GM21619 (cell line): ENCODE data around the gene SEMA3E.

Experiments
- ATAC-seq: cut with Tn5 transposase; IDR thresholded peaks from one replicate; pipeline ENCODE4 v1.9.1; 2021; ENCODE audit not compliant: unreplicated experiment

Gene SEMA3E

GRCh38 chr7:83366629-83367028 is 282.3 kb downstream of the SEMA3E start:
- ATAC-seq: no peak

DNA sequence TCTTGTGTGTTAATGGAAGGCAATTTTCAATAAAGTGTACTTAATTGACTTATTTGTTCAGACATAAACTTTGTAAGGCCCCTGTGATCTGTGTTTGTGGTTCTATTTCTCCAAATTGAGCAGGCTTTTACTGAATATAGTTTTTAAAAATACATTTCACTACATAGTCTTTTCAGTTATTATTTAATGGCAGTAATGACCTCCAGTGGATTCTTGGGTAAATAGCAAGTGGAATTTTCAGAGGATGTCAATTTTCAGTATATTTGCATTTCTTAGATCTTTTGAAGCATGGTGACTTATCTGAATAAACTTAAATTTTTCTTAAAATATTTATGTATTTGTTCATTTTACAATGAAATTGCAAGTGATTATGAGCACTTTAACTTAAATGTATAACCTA is 283.2 kb downstream of the SEMA3E start:
- ATAC-seq: no peak

- no peak for ATAC-seq
These were observed 285.9 kb downstream of the SEMA3E start for GRCh38 chr7:83362871-83363550.

GRCh38 chr7:83359108-83359507 is 289.8 kb downstream of the SEMA3E start:
- ATAC-seq: no peak

DNA sequence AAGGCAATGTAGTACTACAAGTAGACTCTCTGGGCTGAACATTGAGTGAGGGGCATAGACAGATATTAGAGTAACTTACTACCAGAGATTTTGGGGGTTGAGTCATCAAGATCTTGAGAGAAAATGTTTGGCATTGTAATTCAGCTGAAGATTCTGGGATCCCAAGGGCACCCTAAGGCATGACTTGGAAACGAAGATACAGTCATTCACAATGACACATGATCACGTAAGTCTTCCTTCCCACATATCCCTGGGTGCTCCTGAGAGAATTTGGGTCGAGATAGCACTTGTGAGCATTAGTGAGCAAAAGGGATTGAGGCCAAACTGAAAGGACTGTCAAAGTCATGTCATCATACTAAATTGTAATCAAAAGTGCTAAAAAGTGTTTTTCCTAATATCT is 293.8 kb downstream of the SEMA3E start:
- no peak for ATAC-seq

DNA sequence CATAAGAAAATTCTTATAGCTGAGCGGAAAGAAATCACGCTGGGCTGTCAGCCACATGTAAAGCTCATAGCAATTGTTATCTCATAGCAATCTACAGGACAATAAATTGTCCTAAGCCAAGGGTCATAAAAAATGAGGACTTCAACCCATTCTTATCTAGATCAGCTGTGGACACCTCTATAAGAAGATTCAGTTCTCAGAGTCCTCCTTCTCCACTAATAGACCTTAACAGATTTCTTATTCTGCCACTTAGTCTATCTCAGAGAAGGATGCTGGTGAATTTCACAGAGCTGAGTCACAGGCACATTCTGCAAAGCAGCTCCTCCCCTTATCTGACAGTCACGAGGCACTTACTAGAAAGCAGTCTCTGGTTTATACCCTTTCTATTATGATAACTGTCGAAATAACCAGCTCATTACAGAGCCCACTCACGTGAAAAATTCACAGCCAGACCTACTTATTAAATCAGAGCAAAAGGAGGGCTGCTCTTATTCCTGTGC is 300.9 kb downstream of the SEMA3E start:
- ATAC-seq: no peak

GRCh38 chr7:83339907-83340306 is 309.0 kb downstream of the SEMA3E start:
- ATAC-seq: no peak

- ATAC-seq: no peak
These were observed 310.5 kb downstream of the SEMA3E start for GRCh38 chr7:83338277-83338950.

DNA sequence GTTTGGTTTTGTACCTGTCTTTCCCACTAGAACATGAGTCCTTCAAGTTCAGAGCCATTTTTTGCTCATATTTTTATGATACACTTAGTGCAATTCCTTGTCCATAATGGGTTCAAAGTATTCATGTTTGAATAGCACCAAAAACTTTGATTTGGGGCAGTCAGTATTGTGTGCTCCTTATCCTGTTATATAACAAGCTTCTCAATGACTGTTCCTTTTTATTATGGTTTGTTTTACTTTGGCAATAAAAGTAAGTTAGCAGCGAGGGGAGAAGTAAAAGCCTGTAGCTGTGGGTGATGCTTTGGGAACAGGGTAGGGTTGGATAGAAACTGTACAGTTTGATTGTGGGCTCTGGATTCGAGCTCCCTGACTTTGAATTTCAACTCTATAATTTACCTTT is 311.9 kb downstream of the SEMA3E start:
- no peak for ATAC-seq

DNA sequence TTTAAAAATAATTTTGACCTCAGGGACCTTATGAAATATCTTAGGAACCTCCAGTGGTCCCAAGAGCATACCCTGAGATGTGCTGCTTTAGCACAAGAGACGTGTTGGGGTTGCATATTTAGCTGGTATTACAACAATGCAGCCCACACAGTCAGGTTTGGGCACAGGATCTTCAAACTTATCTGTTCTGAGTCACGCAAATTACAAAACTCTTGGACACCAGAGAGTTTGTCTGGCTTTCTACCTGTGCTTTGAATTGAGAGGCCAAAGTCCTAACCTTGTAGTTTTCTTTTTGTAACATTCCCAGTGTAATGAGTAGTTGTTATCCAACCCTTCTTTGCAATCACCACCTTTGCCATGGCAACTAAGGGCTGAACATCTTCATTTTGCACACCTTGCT is 322.7 kb downstream of the SEMA3E start:
- ATAC-seq: no peak

DNA sequence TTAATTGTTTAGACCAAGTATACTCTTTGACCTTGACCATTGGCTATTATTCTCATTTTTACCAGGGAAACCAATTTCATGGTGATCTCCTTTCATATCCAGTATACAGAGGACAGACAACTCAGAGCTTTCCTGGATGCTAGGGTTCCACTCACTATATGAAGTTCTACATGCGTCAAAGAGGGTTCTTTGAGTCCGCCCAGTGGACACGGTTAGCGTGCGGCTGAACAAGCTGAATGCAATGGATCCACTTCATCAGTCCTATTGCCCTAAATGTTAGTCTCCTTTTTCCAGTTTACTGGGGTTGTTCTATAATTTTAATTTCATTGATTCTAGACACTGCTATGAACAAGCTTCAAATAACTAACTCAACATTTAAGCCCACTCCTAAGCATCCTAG is 323.9 kb downstream of the SEMA3E start:
- ATAC-seq: no peak

GRCh38 chr7:83324596-83324995 is 324.3 kb downstream of the SEMA3E start:
- ATAC-seq: no peak

GRCh38 chr7:83321011-83321410 is 327.9 kb downstream of the SEMA3E start:
- no peak for ATAC-seq

- no peak for ATAC-seq
These were observed 335.0 kb downstream of the SEMA3E start for GRCh38 chr7:83313931-83314330.
